ENCODE results near the gene NEDD4L. TPM values are rescaled to one million over a fixed set of nuclear protein-coding genes. Genes with fewer than 3 reads are reported as not detected.

NEDD4L gene
- total RNA-seq, 4 donors from 2014 or later, result 44.0 to 104 (median 59.6) TPM

- WGBS, result 79% methylated on average over 8 of the region's 8 CpGs
- Histone ChIP-seq H3K9me3 (no peaks in the 10 kb centered on the region), H3K27me3 (no peaks in the 10 kb centered on the region), H3K4me1 (no peaks in the 10 kb centered on the region), H3K27ac (no peak overlapping the region), H3K4me3 (no peak overlapping the region), H3K36me3 (peaks cover 4% of the 10 kb centered on the region)
- DNase-seq (ENCODE audit: low spot score in 2 of 2), result no peak
- TF ChIP-seq CTCF (IDR thresholded peaks at IDR 0.05) (no peak), POLR2A (IDR thresholded peaks at IDR 0.05) (no peak), EP300 (IDR thresholded peaks at IDR 0.05) (no peak), POLR2AphosphoS5 (IDR thresholded peaks at IDR 0.05) (no peak)
Observed at GRCh38 chr18:58344861-58345463, 300.9 kb downstream of the NEDD4L start.

GRCh38 chr18:58345875-58346274 is 301.8 kb downstream of the NEDD4L start:
- TF ChIP-seq CTCF (IDR thresholded peaks at IDR 0.05) (no peak), EP300 (IDR thresholded peaks at IDR 0.05) (no peak), POLR2AphosphoS5 (IDR thresholded peaks at IDR 0.05) (no peak), POLR2A (IDR thresholded peaks at IDR 0.05) (no peak)
- Histone ChIP-seq H3K9me3 (no peaks in the 10 kb centered on the region), H3K4me1 (no peaks in the 10 kb centered on the region), H3K27me3 (no peaks in the 10 kb centered on the region), H3K27ac (no peak overlapping the region), H3K36me3 (peaks cover 8% of the 10 kb centered on the region), H3K4me3 (no peak overlapping the region)
- 97% methylated on average over 6 of the region's 6 CpGs for WGBS
- DNase-seq (ENCODE audit: low spot score in 2 of 2), result no peak

- 89% methylated on average over 7 of the region's 7 CpGs for WGBS
- H3K27me3 ChIP-seq, result no peaks in the 10 kb centered on the region
- no peak for TF ChIP-seq POLR2A (IDR thresholded peaks at IDR 0.05)
- no peak for TF ChIP-seq EP300 (IDR thresholded peaks at IDR 0.05)
- TF ChIP-seq CTCF (IDR thresholded peaks at IDR 0.05), result no peak
- no peak for TF ChIP-seq POLR2AphosphoS5 (IDR thresholded peaks at IDR 0.05)
Observed at GRCh38 chr18:58347135-58347534, 303.1 kb downstream of the NEDD4L start.

GRCh38 chr18:58348517-58348916 is 304.5 kb downstream of the NEDD4L start:
- TF ChIP-seq POLR2AphosphoS5 (IDR thresholded peaks at IDR 0.05), result no peak
- no peak for TF ChIP-seq POLR2A (IDR thresholded peaks at IDR 0.05)
- no peak for TF ChIP-seq CTCF (IDR thresholded peaks at IDR 0.05)
- no peak for TF ChIP-seq EP300 (IDR thresholded peaks at IDR 0.05)
- Histone ChIP-seq H3K36me3 (peaks cover 11% of the 10 kb centered on the region), H3K27ac (no peak overlapping the region), H3K4me1 (no peaks in the 10 kb centered on the region), H3K27me3 (no peaks in the 10 kb centered on the region), H3K9me3 (no peaks in the 10 kb centered on the region), H3K4me3 (no peak overlapping the region)
- DNase-seq (ENCODE audit: low spot score in 2 of 2), result no peak
- WGBS, result 87% methylated on average over 4 of the region's 4 CpGs

More at GRCh38 chr18:58347135-58347534, 303.1 kb downstream of the NEDD4L start:
- Histone ChIP-seq H3K9me3 (no peaks in the 10 kb centered on the region), H3K27ac (no peak overlapping the region), H3K36me3 (peaks cover 14% of the 10 kb centered on the region), H3K4me1 (no peaks in the 10 kb centered on the region), H3K4me3 (no peak overlapping the region)
- DNase-seq (ENCODE audit: low spot score in 2 of 2), result no peak

GRCh38 chr18:58348951-58349350 is 304.9 kb downstream of the NEDD4L start:
- Histone ChIP-seq H3K9me3 (no peaks in the 10 kb centered on the region), H3K4me3 (no peak overlapping the region), H3K27me3 (no peaks in the 10 kb centered on the region), H3K36me3 (peaks cover 11% of the 10 kb centered on the region), H3K4me1 (no peaks in the 10 kb centered on the region), H3K27ac (no peak overlapping the region)
- WGBS, result 88% methylated on average over 7 of the region's 7 CpGs
- TF ChIP-seq CTCF (IDR thresholded peaks at IDR 0.05), result no peak
- no peak for TF ChIP-seq EP300 (IDR thresholded peaks at IDR 0.05)
- no peak for TF ChIP-seq POLR2AphosphoS5 (IDR thresholded peaks at IDR 0.05)
- no peak for TF ChIP-seq POLR2A (IDR thresholded peaks at IDR 0.05)
- no peak for DNase-seq (ENCODE audit: low spot score in 2 of 2)
